Heart right ventricle (tissue), 16 donors: Measurements from ENCODE around the gene FITM2. TPM values are rescaled to one million over a fixed set of nuclear protein-coding genes. Genes with fewer than 3 reads are reported as not detected.

Source experiments
- ATAC-seq, 8 donors: fragments of 200-7000 bp; cut with Tn5 transposase; one replicate each; pipeline ENCODE4 v1.9.1; 2020; ENCODE audit warnings: mild to moderate bottlenecking in 8 of 8, moderate library complexity in 8 of 8, moderate number of reproducible peaks in 1 of 8
- DNase-seq, 2 donors: peaks; one replicate each; pipeline ENCODE4 v3.0.0-alpha.2; 2020
- H3K27ac ChIP-seq, 10 donors: fragments of 200-600 bp; sonication (generic) in 2 of 10; one replicate each; pipeline versions ENCODE4 v1.5.0 to v1.8.0; 2020 to 2022; ENCODE audit warnings: mild to moderate bottlenecking in 3 of 10
- H3K27me3 ChIP-seq, 7 donors: fragments of 200-600 bp; one replicate each; pipeline ENCODE4 v1.8.0; 2021 to 2022; ENCODE audit warnings: mild to moderate bottlenecking in 2 of 7
- H3K36me3 ChIP-seq, 9 donors: fragments of 200-600 bp; sonication (generic) in 1 of 9; one replicate each; pipeline versions ENCODE4 v1.5.0 to v1.8.0; 2020 to 2022; ENCODE audit warnings: mild to moderate bottlenecking in 2 of 9
- H3K4me1 ChIP-seq, 9 donors: fragments of 200-600 bp; sonication (generic) in 1 of 9; one replicate each; pipeline versions ENCODE4 v1.5.0 to v1.8.0; 2020 to 2022; ENCODE audit warnings: mild to moderate bottlenecking in 4 of 9
- H3K4me3 ChIP-seq, 10 donors: fragments of 200-600 bp; sonication (generic) in 2 of 10; one replicate each; pipeline versions ENCODE4 v1.5.0 to v1.8.0; 2020 to 2022; ENCODE audit warnings: mild to moderate bottlenecking in 7 of 10, moderate library complexity in 2 of 10
- H3K9me3 ChIP-seq, 11 donors: fragments of 200-600 bp in 10 of 11; sonication (generic) in 2 of 11; one replicate each; pipeline versions ENCODE4 v1.5.0 to v1.8.0; 2013 to 2022; ENCODE audit warnings: mild to moderate bottlenecking in 2 of 11, control low read depth in 1 of 11, moderate library complexity in 1 of 11
- CTCF ChIP-seq, 9 donors: fragments of 200-600 bp; sonication (generic) in 2 of 9; IDR thresholded peaks; one replicate each; pipeline versions ENCODE4 v1.5.0 to v1.8.0; 2021 to 2022; ENCODE audit warnings: antibody characterized with exemption in 9 of 9, mild to moderate bottlenecking in 5 of 9, moderate library complexity in 1 of 9
- WGBS, 2 donors: extraction: QIAGEN DNeasy Blood & Tissue Kit; methylation state at CpG; one replicate each; pipeline ENCODE4 v1.1.7; 2013; ENCODE audit warnings: inconsistent platforms in 1 of 2; 5-methylcytosine and 5-hydroxymethylcytosine counted together
- intact Hi-C, 10 donors: fragments of 100-400 bp; cut with DNase I; formaldehyde crosslinking; loops; one replicate each; pipeline versions ENCODE4 v1.11.1 to v1.14.2; 2022
- polyA plus RNA-seq, 2 donors: library from polyadenylated mRNA; stranded (reverse); fragments of 200-250 nt; gene quantifications; one replicate each; pipeline ENCODE4 v1.2.3, GENCODE V29; 2013
- total RNA-seq, 10 donors: library from RNA; stranded (reverse); fragmentation: NEBNext Ultra II Directional in 3 of 10; extraction: Animal tissue kit (Norgen Biotek cat#: 25700) in 3 of 10; gene quantifications; one replicate each; pipeline versions ENCODE4 v1.2.1 to v1.2.4, GENCODE V29; 2021 to 2023
- donor health status: Arrhythmogenic right ventricular cardiomyopathy.
- donor health status: ischemic (EF 13 %, LVEDD 7.1; RV severe dilation, severe dysfunction).
- donor health status: healthy with polysubstance abuse.
- donor health status: DM: no; HTN: yes; CAD: no.
- donor health status: DM: no; HTN: no; CAD: no.
- donor health status: ischemic (EF 25% LVEDD 6.9; RV normal size, moderate dysfunction).
- donor health status: ischemic (EF 25% LVEDD 5.7; RV mildly dilated, moderate dysfunction).
- donor health status: healthy.
- donor health status: DM: yes; HTN: yes; CAD: no.
- donor health status: Ischemic cardiomyopathy.
- donor health status: ischemic (EF 35%, LVEDD 5.7; RV mildly dilated, moderate dysfunction).
- donor health status: nonischemic (EF 11% LVEDD 7.7; RV severe dilation, severe dysfunction).
- donor health status: DM: yes; HTN: yes; CAD: no.
- donor health status: PGD.
- donor health status: ischemic (EF 29% LVEDD 5.4; RV normal size, mild dysfunction).
- donor health status: nonischemic (EF 23%, LVEDD 6.1; RV moderate dilation, normal function).

The FITM2 gene
- total and polyA plus RNA-seq, 12 donors, result 25.2 to 182 (median 135) TPM

- no peak overlapping the region for H3K27ac ChIP-seq
- ATAC-seq (peak in 1 of 8 donors; percentile 10), DNase-seq (no peak)
- no peak for TF ChIP-seq CTCF (IDR thresholded peaks at IDR 0.05)
- intact Hi-C loops, result no loop called here
- no peaks in the 10 kb centered on the region for H3K4me1 ChIP-seq
- 92% methylated on average over 21 of the region's 21 CpGs for WGBS, 2 donors
- no peaks in the 10 kb centered on the region for H3K27me3 ChIP-seq
- H3K4me3 ChIP-seq, result no peak overlapping the region
- H3K36me3 ChIP-seq, result no peaks in the 10 kb centered on the region
- H3K9me3 ChIP-seq, result no peaks in the 10 kb centered on the region
Observed at GRCh38 chr20:44256961-44257360, 54.0 kb downstream of the FITM2 start.

GRCh38 chr20:44255942-44256341 lies 55.1 kb downstream of the FITM2 start:
- no peak for DNase-seq
- WGBS, 2 donors, result 91 to 94% methylated on average over 1 of the region's 1 CpG
- intact Hi-C loops, result no loop called here

GRCh38 chr20:44254073-44254472 lies 56.9 kb downstream of the FITM2 start:
- Histone ChIP-seq H3K27ac (no peak overlapping the region), H3K27me3 (no peaks in the 10 kb centered on the region), H3K4me3 (no peak overlapping the region), H3K36me3 (no peaks in the 10 kb centered on the region), H3K4me1 (no peaks in the 10 kb centered on the region), H3K9me3 (no peaks in the 10 kb centered on the region)
- TF ChIP-seq CTCF (IDR thresholded peaks at IDR 0.05), result no peak
- ATAC-seq (no peak), DNase-seq (no peak)
- intact Hi-C loops, result no loop called here
- WGBS, 2 donors, result 79 to 87% methylated on average over 8 of the region's 8 CpGs

More at GRCh38 chr20:44255942-44256341, 55.1 kb downstream of the FITM2 start:
- Histone ChIP-seq H3K36me3 (no peaks in the 10 kb centered on the region), H3K27ac (no peak overlapping the region), H3K4me3 (no peak overlapping the region), H3K9me3 (no peaks in the 10 kb centered on the region), H3K4me1 (no peaks in the 10 kb centered on the region), H3K27me3 (no peaks in the 10 kb centered on the region)
- no peak for TF ChIP-seq CTCF (IDR thresholded peaks at IDR 0.05)
- no peak for ATAC-seq

GRCh38 chr20:44253528-44253927 lies 57.5 kb downstream of the FITM2 start:
- Histone ChIP-seq H3K27ac (no peak overlapping the region), H3K4me1 (no peaks in the 10 kb centered on the region), H3K9me3 (no peaks in the 10 kb centered on the region), H3K27me3 (peaks cover 0 to 3% (median 0%) of the 10 kb centered on the region in 7 donors), H3K36me3 (no peaks in the 10 kb centered on the region), H3K4me3 (no peak overlapping the region)
- DNase-seq (no peak), ATAC-seq (no peak)
- 69 to 73% methylated on average over 3 of the region's 3 CpGs for WGBS, 2 donors
- no peak for TF ChIP-seq CTCF (IDR thresholded peaks at IDR 0.05)
- intact Hi-C loops, result no loop called here

Other genes starting within 250 kb of the FITM2 start
- gene JPH2, start 124.0 kb downstream of the FITM2 start, total RNA-seq, result 100 to 1,000 TPM in 9 of 10 donors, 10 to 100 TPM in 1; 97.2 to 215 (median 152) TPM
- 10 to 100 TPM; 61.9 to 94.7 TPM for gene JPH2, start 124.0 kb downstream of the FITM2 start, polyA plus RNA-seq
- 10 to 100 TPM; 22.6 to 37.3 (median 31.3) TPM for gene OSER1, start 100.4 kb downstream of the FITM2 start, total RNA-seq
- 10 to 100 TPM; 16.4 to 26.9 TPM for gene OSER1, start 100.4 kb downstream of the FITM2 start, polyA plus RNA-seq
- gene GDAP1L1, start 63.9 kb downstream of the FITM2 start, total RNA-seq, result under 1 TPM in 8 of 10 donors, not detected in 2; 0.09 to 0.71 (median 0.31) TPM
- under 1 TPM; 0.35 to 0.66 TPM for gene GDAP1L1, start 63.9 kb downstream of the FITM2 start, polyA plus RNA-seq
- not detected for gene R3HDML, start 25.8 kb upstream of the FITM2 start, total RNA-seq
- not detected for gene R3HDML, start 25.8 kb upstream of the FITM2 start, polyA plus RNA-seq
- not detected for gene HNF4A, start 44.5 kb upstream of the FITM2 start, total RNA-seq
- gene HNF4A, start 44.5 kb upstream of the FITM2 start, polyA plus RNA-seq, result under 1 TPM in 1 of 2 donors, not detected in 1; under 0.01 TPM
- gene TTPAL, start 164.7 kb upstream of the FITM2 start, total RNA-seq, result 1 to 10 TPM; 2.6 to 7.3 (median 4.7) TPM
- 1 to 10 TPM; 2.3 TPM for gene TTPAL, start 164.7 kb upstream of the FITM2 start, polyA plus RNA-seq
- 100 to 1,000 TPM in 3 of 10 donors, 10 to 100 TPM in 7; 75.9 to 116 (median 98.7) TPM for gene SERINC3, start 210.9 kb upstream of the FITM2 start, total RNA-seq
- gene SERINC3, start 210.9 kb upstream of the FITM2 start, polyA plus RNA-seq, result 10 to 100 TPM; 38.9 to 45.9 TPM